NCI-H187 (cell line): ENCODE results near the gene TMEM134.
A peak's percentile ranks its signal among the peaks of the same experiment; 100 is the strongest.
"Not testable (repeated sequence)": the region's sequence is repeated elsewhere in the genome, so short reads cannot be mapped to it uniquely, and the experiment has no call there.

Source experiments
- DNase-seq, 2 experiments: peaks; one replicate each; lab custom pipeline; 2025; lab: John Stamatoyannopoulos, UW

The TMEM134 gene, protein sequence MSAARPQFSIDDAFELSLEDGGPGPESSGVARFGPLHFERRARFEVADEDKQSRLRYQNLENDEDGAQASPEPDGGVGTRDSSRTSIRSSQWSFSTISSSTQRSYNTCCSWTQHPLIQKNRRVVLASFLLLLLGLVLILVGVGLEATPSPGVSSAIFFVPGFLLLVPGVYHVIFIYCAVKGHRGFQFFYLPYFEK

DNA sequence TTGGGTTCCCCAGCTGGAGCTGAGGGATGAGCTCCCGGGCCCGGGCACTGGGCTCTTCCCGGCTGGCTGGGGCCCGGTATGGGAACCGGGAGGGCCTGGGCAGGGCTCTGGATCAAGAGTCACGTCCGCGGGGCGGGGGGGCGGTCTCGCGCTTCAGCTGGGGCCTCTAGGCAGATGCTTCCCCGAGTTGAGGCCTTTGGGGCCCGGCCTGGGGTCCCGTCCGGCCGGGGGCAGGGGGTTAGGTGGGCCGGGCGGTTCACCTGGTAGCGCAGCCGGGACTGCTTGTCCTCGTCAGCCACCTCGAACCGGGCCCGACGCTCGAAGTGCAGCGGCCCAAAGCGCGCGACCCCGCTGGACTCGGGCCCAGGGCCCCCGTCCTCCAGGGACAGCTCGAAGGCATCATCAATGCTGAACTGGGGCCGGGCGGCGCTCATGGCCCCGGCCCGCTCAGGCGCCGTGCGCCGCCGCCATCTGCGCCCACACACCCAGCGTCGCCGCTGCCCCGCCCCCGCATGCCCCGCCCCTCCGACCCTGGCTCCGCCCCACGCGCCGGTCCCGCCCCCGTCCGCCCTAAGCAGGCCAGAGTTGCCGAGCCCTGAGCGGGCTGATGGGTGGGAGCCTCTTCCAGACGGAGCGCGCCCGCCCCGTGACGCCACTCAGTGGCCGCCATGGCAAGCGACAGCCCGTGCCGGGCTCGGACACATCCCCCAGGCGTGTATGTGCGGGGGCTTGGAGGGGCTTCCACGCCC lies at the start of gene TMEM134:
Gene TMEM134 (minus strand): TSS at position 493 of the 749 bp plus-strand sequence. CDS start 59 bp downstream, at position 434.
- DNase-seq: peak; percentile 48 to 83

DNA sequence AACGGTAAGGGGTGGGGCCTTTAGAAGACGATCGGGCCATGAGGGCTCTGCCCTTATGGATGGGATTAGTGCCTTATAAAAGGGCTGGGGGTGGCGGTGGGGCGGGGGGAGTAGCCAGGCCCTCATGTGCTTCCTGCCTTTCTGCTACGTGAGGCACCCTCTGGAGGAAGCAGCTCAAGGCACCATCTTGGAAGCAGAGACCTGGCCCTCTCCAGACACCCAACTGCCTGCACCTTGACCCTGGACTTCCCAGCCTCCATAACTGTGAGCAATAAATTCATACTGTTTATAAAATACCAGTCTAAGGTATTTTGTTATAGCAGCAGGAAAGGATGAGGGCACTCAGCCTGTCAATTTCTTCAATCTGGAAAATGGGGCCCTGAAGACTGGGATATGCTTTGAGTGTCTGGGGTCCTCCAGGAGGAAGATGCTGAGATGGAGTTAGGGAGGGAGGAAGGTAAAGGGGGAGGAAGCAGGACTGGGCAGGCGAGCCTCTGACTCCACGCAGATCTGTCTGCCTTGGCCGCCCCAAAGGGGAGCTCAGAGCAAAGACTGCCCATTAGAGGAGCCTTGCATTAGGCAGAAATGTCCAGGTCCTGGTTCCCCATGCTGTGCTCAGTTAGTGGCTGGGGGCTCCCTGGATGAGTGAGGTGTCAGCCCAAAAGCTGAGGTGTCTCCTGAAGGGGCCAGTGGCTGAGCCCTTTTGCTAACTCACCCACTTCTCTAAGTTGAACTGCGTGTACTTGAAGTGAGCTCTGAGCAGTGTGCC lies 48.9 kb upstream of the TMEM134 start:
- no peak for DNase-seq

DNA sequence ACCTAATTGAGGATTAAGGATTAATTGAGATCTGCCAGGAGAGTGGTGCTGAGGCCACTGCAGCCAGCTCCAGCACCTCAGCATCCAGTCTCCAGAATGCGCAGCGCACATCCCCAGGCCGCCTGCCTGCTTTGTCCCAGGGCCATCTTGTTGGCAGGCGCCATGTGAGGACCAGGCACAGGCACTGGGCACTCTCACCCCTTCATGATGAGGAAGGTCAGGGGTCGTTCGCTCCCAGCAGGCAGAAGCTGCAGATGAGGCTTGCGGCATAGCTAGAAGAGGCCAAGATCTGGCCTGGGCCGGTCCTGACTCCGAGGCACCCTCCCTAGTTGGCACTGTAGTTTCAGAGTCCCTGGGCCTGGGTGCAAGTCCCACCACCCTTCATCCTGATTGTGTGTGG lies 47.8 kb upstream of the TMEM134 start:
- no peak for DNase-seq

DNA sequence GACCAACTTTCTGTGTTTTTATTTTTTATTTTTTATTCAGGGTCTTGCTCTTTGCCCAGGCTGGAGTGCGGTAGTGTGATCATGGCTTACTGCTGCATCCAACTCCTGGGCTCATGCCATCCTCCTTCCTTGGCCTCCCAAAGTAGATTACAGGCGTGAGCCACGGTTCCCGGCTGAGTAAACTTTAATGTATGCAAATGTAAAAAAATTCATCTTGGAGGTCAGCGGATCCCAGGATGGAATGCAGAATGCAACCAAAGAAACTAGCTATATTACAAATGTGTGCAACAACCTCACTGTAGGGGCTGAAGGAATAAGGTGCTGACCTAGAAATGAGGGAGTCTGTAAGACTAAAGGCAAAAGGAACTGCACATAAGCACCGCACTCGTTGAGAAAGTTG lies 45.1 kb upstream of the TMEM134 start:
- DNase-seq: no peak

DNA sequence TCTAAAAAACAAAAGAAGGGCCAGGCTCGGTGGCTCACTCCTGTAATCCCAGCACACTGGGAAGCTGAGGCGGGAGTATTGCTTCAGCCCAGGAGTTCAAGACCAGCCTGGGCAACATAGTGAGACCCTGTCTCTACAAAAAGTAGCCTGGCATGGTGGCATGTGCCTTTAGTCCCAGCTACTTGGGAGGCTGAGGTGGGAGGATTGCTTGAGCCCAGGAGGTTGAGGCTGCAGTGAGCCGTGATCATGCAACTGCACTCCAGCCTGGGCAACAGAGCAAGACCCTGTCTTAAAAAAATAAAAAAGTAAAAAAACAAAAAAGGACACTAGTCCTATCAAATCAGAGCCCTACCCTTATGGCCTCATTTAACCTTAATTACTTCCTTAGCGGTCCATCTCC lies 42.5 kb upstream of the TMEM134 start:
- DNase-seq: not testable (repeated sequence)

DNA sequence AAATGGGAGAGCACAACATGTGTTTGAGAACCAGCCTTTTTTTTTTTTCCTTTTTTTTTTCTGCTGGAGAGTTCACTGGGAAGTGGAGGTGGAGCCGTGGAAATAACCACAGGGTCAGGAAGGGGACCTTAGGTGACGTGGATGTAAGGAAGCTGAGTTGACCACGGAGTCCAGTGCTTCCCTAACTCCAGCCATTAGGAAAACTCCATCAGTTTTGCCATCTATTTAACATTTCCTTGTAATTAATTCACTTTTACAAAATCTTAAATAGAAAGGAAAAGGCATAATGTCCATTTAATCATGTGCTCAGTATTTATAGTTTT lies 40.9 kb upstream of the TMEM134 start:
- DNase-seq: no peak

DNA sequence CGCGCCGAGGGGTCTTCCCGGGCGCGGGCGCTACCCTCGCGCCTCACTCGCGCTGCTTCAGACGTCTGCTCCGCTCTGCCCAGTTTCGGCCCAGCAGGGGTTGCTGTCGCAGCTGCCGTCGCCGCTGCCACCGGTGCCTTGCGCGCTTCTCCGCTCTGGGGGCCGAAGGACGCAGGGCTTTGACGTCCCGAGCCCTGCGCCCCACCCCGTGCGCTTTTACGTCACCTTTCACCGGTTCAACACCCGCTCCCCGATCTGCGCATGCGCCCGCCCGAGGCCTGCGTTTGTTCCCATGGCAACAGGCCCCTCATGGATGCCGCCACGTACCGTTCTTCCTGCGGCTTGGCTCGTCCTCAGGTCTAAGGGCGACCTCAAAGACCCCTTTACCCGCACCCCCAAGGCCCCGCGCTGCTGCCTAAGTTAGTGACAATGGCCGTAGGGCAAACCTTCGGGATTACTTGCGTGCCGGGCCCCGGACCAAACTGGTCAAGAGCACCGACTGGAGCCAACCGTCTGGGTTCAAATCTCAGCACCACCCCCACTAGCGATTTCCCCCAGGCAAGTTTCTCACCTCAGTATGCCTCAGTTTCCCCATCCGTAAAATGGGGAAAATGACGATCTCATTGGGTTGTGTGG lies 39.6 kb upstream of the TMEM134 start:
- DNase-seq: peak; percentile 90 to 94

DNA sequence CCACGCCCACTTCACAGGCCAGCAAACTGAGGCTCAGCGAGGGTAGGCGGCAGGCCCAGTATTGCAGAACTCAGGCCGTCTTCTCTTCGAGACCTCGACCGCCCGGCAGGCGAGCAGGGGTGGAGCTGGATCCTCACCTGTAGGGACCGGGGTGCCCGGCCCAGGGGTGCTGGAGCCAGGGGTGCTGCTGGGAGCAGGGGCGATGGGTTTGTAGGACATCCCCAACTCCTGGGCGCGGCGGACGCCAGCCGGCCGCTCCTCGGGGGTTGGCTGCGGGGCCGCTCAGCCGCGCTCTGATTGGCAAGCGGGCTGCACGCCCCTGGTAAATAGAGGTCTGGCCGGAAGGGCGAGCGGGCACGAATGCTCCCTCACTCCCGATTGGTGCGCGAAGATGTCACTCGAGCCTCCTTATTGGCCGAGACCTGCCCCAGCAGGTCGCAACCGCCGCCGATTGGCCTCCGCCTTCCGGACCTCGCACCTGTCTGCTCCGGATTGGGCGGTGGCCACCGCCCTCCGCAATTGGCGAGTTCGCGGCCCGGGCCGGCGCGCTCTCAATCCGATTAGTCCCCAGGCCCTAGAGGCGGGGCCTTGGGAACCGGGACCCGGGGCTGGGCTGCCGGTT lies 38.9 kb upstream of the TMEM134 start, which contains the start of gene CDK2AP2:
Gene CDK2AP2 (minus strand): TSS at position 299 of the 622 bp plus-strand sequence. CDS start 80 bp downstream, at position 219.
- peak; percentile 95 to 97 for DNase-seq

DNA sequence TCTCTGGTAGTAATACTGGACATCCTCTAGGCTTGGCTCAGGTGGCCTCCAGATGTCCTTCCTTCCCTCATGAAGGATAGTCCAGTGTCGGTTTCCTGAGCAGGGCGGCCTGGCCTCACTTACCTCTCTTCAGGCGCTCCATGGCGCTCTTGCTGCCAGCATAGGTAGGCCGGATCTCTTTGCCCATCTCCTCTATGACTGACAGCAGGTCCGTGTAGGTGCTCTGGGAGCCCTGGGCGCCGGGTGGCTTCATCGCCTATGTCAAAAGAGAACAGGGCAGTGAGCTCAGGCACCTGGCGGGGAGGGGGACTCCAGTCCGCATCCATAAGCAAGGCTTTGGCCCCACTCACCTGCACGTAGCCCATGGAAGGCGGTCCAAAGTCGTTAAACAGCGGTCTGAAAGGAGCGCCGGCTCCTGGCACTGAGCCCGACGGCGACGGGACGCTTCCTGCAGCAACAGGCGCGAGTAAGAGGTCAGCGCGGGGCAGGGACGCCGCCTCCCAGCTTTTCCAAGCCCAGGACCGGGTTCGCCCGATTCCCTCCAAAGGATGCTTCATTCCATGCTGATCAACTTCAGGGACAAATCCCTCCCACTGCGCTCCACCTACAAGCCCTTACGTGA lies 38.3 kb upstream of the TMEM134 start:
- peak in 1 of 2 experiments; percentile 48 for DNase-seq

DNA sequence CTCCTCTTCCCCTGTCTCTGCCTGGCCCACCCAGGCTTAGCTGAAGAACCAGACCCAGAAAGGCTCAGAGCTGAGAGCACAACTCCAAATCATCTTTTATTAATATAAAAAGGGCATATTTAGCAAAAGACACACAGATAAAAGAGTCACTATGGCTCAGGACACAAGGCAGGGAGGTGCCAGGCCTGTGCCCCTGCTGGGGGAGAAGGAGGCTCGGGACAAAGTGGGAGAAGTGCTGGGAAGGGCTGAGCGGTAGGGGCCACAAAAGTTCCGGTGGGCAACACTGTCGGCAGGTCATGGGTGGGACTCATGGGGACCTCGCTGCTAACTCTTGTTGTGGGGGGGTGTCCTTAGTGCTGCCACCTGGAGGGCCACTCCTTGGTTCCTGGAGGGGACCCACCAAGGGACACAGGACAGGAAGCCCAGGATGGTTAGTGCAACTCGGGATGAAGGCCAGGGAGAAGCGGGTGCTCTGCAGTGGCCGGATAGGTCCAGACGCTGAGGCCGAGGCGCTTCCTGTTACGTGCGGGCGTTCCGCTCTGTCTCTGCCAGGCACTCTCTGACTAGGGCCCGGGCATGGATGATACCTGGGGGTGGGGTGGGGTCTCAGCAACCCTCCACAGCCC lies 37.5 kb upstream of the TMEM134 start:
- DNase-seq: no peak

DNA sequence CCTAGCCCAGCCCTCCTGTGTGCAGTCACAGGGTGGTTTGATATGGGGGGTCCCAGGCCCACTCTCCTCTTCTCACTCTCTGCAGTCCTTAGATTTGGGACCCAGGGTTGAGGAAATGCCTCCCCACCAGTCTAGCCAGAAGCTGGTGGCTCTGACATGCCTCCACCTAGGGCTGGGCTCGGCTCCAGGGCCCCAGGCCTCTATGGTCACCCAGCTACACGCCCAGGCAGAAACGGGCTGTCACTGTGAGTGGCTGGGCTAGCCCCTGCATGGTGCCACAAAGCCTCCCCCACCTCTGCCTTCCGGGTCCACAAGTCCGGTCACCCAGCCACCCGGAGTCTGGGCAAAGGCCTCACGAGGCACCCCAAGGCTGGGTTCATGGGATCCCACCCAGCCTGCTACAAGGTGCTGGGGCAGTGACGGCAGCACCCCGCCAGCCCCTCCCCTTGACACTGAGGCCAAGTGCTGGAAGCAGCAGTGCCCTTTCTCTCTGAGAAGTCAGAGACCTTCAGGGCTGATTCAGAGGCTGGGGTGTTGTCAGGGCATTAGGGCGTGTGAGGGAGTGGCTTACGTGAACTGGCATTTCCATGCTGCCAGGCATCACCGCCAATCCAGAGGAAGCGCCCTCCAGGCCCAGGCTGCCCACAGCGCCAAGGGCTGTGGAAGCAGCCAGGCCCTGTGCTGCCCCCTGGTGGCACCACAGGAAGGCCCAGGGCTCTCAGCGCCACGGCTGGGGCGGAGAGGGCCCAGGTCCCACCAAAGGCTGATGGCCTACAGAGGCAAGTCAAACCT lies 36.8 kb upstream of the TMEM134 start:
- DNase-seq: peak; percentile 49 to 80

DNA sequence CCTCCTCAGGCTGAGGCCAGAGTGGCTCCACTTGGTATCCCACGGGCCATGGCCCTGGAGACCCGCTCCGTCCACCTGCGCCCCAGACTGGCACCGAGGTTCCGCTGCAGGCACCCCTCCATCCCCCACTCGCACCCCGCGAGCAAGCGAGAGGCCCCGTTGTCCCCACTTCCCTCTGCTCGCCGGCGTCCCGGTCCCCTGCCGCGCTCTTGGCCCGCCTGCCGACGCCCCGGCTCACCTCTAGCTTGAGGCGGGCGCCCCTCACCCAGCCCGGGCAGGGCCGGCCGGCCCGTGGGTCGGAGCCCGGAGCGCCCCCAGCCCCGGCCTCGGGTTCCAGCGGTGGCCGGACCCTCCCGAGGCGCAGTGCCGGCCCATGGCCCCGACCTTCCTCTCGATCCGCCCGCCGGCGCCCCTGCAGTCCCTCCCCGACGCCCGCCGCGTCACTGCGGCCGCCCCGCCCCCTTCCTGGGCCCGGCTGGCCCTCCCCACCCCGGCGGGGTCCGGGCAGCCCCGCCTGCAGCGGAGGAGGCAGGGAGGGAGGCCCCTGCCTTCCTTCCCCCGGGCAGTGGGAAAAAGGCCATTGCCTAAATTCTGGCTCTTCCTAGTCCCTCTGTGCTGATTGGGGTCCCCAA lies 36.0 kb upstream of the TMEM134 start, which contains the start of gene PITPNM1:
Gene PITPNM1 (minus strand): TSS at position 414 of the 632 bp plus-strand sequence. CDS start 1,183 bp downstream, outside the sequence.
- no peak for DNase-seq

DNA sequence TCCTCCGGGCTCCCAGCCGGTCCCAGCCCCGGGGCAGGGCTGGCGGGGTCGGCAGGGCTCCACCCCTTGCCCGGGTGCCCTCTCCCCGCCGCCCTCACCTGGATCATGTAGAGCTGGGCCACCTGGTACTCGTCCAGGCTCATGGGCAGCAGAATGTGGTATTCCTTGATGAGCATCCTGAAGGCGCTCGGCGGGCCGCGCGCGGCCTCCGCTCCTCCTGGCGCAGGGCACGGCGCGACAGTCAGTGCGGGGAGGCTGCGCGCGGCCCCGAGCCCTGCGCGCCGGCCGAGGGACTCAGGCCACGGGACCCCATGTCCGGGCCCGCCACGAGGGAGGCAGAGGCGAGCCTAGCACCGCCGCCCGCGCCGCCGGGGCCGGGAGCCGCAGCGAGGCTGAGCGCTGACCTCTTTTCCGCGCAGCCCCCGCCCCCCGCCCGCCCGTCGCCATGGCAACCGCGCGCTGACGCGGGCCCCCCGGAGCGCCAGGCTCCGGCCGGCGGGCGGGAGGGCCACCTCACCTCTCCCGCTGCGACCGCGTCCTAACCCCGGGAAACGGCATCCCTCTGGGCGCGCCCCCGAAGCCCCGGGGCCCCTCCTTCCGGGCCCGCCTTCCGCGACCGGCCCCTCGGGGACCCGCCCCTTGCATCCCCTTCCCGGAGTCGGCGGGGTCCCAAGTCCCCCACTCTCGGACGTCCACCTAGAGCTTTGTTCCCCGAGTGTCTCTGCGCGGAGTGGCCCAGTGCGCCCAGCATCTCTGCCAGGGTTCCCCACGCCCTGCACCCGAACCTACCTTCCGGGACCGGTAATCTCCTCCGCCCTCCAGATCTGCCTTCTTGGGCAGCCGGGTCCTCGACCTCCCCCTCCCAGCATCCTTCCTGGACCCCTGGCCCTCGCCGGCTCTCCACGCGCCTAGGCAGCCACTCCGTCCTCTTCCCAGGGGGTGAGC lies 35.2 kb upstream of the TMEM134 start:
- DNase-seq: no peak

DNA sequence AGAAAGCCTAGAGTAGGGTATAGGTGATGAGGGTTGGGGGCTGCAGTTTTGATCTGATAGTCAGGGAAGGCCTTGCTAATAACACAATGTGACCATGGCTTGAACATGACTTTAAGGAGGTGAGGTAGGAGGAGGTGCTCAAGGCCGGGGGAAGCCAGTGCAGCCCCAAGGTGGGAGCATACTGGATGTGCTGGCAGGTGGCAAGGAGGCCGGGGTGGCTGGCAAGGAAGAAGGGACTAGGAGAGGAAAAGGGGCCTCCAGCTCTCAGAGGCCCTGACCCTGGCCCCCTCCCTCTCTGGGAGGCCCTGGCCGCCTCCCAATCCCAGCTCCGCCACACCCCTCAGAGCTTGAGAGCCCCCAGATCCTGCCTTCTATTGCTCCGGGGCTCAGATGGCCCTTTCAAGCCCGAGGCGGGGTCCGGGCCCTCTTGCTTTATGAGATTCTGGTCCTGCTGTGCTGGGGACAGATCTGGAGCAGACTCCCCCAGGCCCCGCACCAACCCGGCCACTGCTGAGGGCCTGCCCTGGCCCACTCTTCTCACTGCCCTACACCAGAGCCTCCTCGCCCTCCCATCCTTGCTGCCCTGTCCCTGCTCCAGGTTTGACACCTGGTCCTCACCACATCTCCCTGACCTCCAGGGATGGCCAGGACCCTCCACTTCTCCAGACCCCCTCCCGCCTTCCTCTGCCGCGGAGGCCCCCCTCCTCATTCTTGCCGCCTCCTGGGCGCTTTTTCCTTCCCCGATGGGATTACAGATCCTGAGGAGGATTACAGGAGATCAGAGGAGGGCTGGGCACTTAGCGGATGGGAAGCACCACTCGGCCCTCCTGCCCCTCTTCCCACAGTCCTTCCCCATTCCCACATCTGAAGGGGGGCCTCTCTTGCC lies 34.3 kb upstream of the TMEM134 start:
- no peak for DNase-seq

DNA sequence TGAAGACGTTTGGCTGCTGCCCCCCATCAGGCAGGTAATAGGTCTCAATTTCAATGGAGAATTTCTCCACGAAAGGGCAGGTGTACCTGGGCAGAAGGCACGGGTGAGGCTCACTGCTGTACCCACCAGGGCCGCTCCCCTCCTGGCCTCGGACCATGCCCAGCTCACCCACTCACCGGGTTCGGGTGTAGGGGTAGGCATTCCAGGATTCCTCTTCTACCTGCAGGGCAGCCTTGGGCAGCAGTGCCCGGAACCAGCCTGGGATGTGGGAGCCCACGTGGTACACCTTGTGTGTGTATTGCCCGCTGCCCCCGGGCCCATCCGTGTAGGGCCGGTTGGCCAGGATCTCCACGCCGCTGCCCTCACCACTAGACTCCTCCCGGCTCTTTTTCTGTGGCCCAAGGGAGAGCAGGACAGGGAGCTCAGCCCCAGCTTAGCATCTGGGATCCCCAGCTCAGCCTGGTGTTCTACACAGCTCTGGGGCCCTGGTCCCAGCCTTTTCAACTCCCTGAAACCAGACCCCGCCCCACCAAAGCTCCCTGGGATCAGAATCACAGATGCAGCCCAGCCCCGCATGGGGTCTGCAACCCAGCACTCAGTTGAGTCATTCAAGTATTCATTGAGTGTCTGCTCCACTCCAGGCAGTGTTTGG lies 33.4 kb upstream of the TMEM134 start:
- DNase-seq: no peak

DNA sequence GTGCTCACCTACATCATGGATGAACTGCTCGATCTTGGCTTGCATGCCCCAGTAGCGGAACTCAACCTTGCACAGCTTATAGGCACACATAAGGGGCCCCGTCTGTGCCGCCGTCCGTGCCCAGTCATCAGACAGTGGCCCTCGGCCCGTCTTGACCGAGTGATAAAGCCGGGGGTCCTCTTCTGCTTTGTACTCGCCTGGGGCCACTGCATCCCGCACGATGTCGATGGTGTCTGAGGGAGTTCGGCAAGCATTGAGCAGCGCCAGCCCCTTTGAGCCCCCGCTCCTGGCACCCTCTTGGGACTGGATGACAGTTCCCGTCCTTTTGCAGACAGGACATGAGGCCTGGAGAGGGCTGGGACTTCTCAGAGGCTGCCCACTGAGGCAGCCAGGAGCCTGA lies 32.8 kb upstream of the TMEM134 start:
- no peak for DNase-seq
